HG03442 (cell line): Measurements from ENCODE around the gene BRD3.

Experiments used
- ATAC-seq: cut with Tn5 transposase; IDR thresholded peaks from one replicate; pipeline ENCODE4 v1.9.1; 2021; ENCODE audit warnings: mild to moderate bottlenecking, moderate library complexity; ENCODE audit not compliant: unreplicated experiment

Gene BRD3

GRCh38 chr9:134025606-134026541 lies 42.0 kb downstream of the BRD3 start:
- ATAC-seq = peak; percentile 30

GRCh38 chr9:134024828-134025605 lies 42.8 kb downstream of the BRD3 start, which contains the start of gene BRD3OS:
BRD3OS (plus strand) TSS chr9:134025481; CDS start chr9:134026748, 1,267 bp downstream.
- peak; percentile 85 for ATAC-seq

- ATAC-seq = no peak
These were observed 43.5 kb downstream of the BRD3 start for GRCh38 chr9:134024214-134024792.

- no peak for ATAC-seq
These were observed 52.9 kb downstream of the BRD3 start for GRCh38 chr9:134014946-134015345.

- ATAC-seq = no peak
These were observed 56.4 kb downstream of the BRD3 start for GRCh38 chr9:134011401-134011800.

GRCh38 chr9:134010310-134011173 lies 57.3 kb downstream of the BRD3 start:
- no peak for ATAC-seq

GRCh38 chr9:134007571-134007970 lies 60.3 kb downstream of the BRD3 start:
- ATAC-seq = no peak

- no peak for ATAC-seq
These were observed 60.7 kb downstream of the BRD3 start for GRCh38 chr9:134007150-134007549.

GRCh38 chr9:134005381-134005780 lies 62.4 kb downstream of the BRD3 start:
- no peak for ATAC-seq

GRCh38 chr9:134004881-134005280 lies 62.9 kb downstream of the BRD3 start:
- ATAC-seq = no peak

- no peak for ATAC-seq
These were observed 63.5 kb downstream of the BRD3 start for GRCh38 chr9:134004131-134004873.

- no peak for ATAC-seq
These were observed 64.6 kb downstream of the BRD3 start for GRCh38 chr9:134003237-134003636.

GRCh38 chr9:134002796-134003195 lies 65.0 kb downstream of the BRD3 start:
- no peak for ATAC-seq

GRCh38 chr9:133999851-134000265 lies 68.0 kb downstream of the BRD3 start:
- no peak for ATAC-seq

GRCh38 chr9:133998915-133999595 lies 68.8 kb downstream of the BRD3 start:
- no peak for ATAC-seq

GRCh38 chr9:133997584-133997983 lies 70.2 kb downstream of the BRD3 start:
- ATAC-seq = no peak

- no peak for ATAC-seq
These were observed 71.0 kb downstream of the BRD3 start for GRCh38 chr9:133996531-133997520.
